K562 treated with DMSO at 1 percent for 4 hours (cell line): ENCODE results near the gene KLHL17. TPM values are rescaled to one million over a fixed set of nuclear protein-coding genes. Genes with fewer than 3 reads are reported as not detected.

Experiments used
- total RNA-seq: library from RNA; unstranded; fragments of 300-600 nt; gene quantifications from 2 replicates; pipeline ENCODE4 v1.2.3, GENCODE V29; 2022; ENCODE audit not compliant: insufficient read depth

The KLHL17 gene
- total RNA-seq: 16.6 and 20.2 TPM in 2 replicates

GRCh38 chr1:960363-961131 lies at the start of gene KLHL17:
KLHL17 (plus strand) TSS chr1:960584; CDS start chr1:960694, 110 bp downstream.

GRCh38 chr1:923131-923990 lies 37.0 kb upstream of the KLHL17 start, which contains the start of gene SAMD11:
SAMD11 (plus strand) TSS chr1:923923; CDS start chr1:924432, 509 bp downstream.

GRCh38 chr1:958823-959730 lies 1.3 kb upstream of the KLHL17 start, which contains the start of gene NOC2L:
NOC2L (minus strand) TSS chr1:959256; CDS start chr1:959240, 16 bp downstream.

GRCh38 chr1:966135-966703 lies 5.8 kb downstream of the KLHL17 start, which contains the start of gene PLEKHN1:
PLEKHN1 (plus strand) TSS chr1:966482; CDS start chr1:966532, 50 bp downstream.

GRCh38 chr1:981955-982558 lies 21.7 kb downstream of the KLHL17 start, which contains the start of gene PERM1:
PERM1 (minus strand) TSS chr1:982093; CDS start chr1:981029, 1,064 bp downstream.

GRCh38 chr1:999725-1000356 lies 39.5 kb downstream of the KLHL17 start, which contains the start of gene HES4:
HES4 (minus strand) TSS chr1:1000097; CDS start chr1:999973, 124 bp downstream.

GRCh38 chr1:1013105-1013921 lies 52.9 kb downstream of the KLHL17 start, which contains the start of gene ISG15:
ISG15 (plus strand) TSS chr1:1013497; CDS start chr1:1013574, 77 bp downstream.

Other genes with a start within 250 kb of the KLHL17 start
- 10.7 and 16.8 TPM in 2 replicates for gene SAMD11, start 36.7 kb upstream of the KLHL17 start, total RNA-seq
- gene NOC2L, start 1.3 kb upstream of the KLHL17 start, total RNA-seq: 133 and 149 TPM in 2 replicates
- gene PLEKHN1, start 5.9 kb downstream of the KLHL17 start, total RNA-seq: not detected in 2 replicates
- not detected in 2 replicates for gene PERM1, start 21.5 kb downstream of the KLHL17 start, total RNA-seq
- 15.8 and 21.8 TPM in 2 replicates for gene HES4, start 39.5 kb downstream of the KLHL17 start, total RNA-seq
- 95.4 and 108 TPM in 2 replicates for gene ISG15, start 52.9 kb downstream of the KLHL17 start, total RNA-seq
- gene AGRN, start 59.5 kb downstream of the KLHL17 start, total RNA-seq: 46.6 and 56.8 TPM in 2 replicates
- not detected in 2 replicates for gene RNF223, start 113.7 kb downstream of the KLHL17 start, total RNA-seq
- 24.6 and 27.6 TPM in 2 replicates for gene C1orf159, start 155.5 kb downstream of the KLHL17 start, total RNA-seq
- not detected in 2 replicates for gene TTLL10, start 213.3 kb downstream of the KLHL17 start, total RNA-seq
- gene TNFRSF18, start 246.0 kb downstream of the KLHL17 start, total RNA-seq: not detected in 2 replicates